Tibial nerve (tissue), 4 donors: Measurements from ENCODE around the gene TTBK2. TPM values are rescaled to one million over a fixed set of nuclear protein-coding genes. Genes with fewer than 3 reads are reported as not detected.

Source experiments
- DNase-seq, 2 donors: peaks; one replicate each; pipeline ENCODE4 v3.0.0-alpha.2; 2019; ENCODE audit warnings: low spot score in 2 of 2
- H3K27ac ChIP-seq, 4 donors: fragments of 200-600 bp; sonication (generic) in 3 of 4; one replicate each; pipeline ENCODE4 v1.5.1; 2017 to 2019; ENCODE audit warnings: mild to moderate bottlenecking in 1 of 4
- H3K27me3 ChIP-seq, 2 donors: fragments of 200-600 bp; sonication (generic) in 1 of 2; one replicate each; pipeline versions ENCODE4 v1.5.1 to v1.6.0; 2017 to 2019
- H3K36me3 ChIP-seq, 3 donors: fragments of 200-600 bp; sonication (generic); one replicate each; pipeline ENCODE4 v1.5.1; 2018 to 2019
- H3K4me1 ChIP-seq, 4 donors: fragments of 200-600 bp; sonication (generic) in 3 of 4; one replicate each; pipeline ENCODE4 v1.5.1; 2017 to 2019
- H3K4me3 ChIP-seq, 4 donors: fragments of 200-600 bp; sonication (generic) in 3 of 4; one replicate each; pipeline ENCODE4 v1.5.1; 2017 to 2019; ENCODE audit warnings: mild to moderate bottlenecking in 1 of 4, moderate library complexity in 1 of 4
- H3K9me3 ChIP-seq, 4 donors: fragments of 200-600 bp; sonication (generic) in 3 of 4; one replicate each; pipeline ENCODE4 v1.5.1; 2017 to 2019
- CTCF ChIP-seq, 5 experiments: fragments of 200-600 bp in 3 of 5; fragments of 450-650 bp in 2 of 5; sonication (generic) in 3 of 5; IDR thresholded peaks; one replicate each; pipeline ENCODE4 v1.5.1; 2016 to 2019; ENCODE audit warnings: antibody characterized with exemption in 5 of 5, mild to moderate bottlenecking in 3 of 5, moderate library complexity in 2 of 5
- EP300 ChIP-seq, 2 donors: sonication (generic); formaldehyde crosslinking; IDR thresholded peaks; one replicate each; pipeline ENCODE4 v1.6.1; 2017; ENCODE audit warnings: antibody characterized with exemption in 2 of 2, mild to moderate bottlenecking in 1 of 2
- POLR2A ChIP-seq, 2 donors: fragments of 450-650 bp; IDR thresholded peaks; one replicate each; pipeline ENCODE4 v1.6.1; 2017; ENCODE audit warnings: antibody characterized with exemption in 2 of 2, mild to moderate bottlenecking in 2 of 2, moderate library complexity in 2 of 2
- WGBS, 2 donors: methylation state at CpG; one replicate each; pipeline ENCODE4 v1.1.5; 2018; 5-methylcytosine and 5-hydroxymethylcytosine counted together
- total RNA-seq, 4 donors: library from RNA; depleted of rRNA; stranded (reverse); fragments of >200 nt; gene quantifications; one replicate each; pipeline ENCODE4 v1.1.0, GENCODE V29; 2016

The TTBK2 gene
- total RNA-seq, 4 donors from 2014 or later: 20.2 to 31.2 (median 23.4) TPM

GRCh38 chr15:42696626-42697025 is 224.0 kb downstream of the TTBK2 start:
- no peak for DNase-seq
- WGBS, 2 donors: 75 to 82% methylated on average over 5 of the region's 5 CpGs
- Histone ChIP-seq H3K4me3 (no peak overlapping the region), H3K27me3 (no peaks in the 10 kb centered on the region), H3K9me3 (peaks cover 0 to 8% (median 0%) of the 10 kb centered on the region in 4 donors), H3K36me3 (peaks cover 0 to 100% (median 0%) of the 10 kb centered on the region in 3 donors), H3K4me1 (no peaks in the 10 kb centered on the region), H3K27ac (no peak overlapping the region)
- TF ChIP-seq CTCF (IDR thresholded peaks at IDR 0.05): no peak
- TF ChIP-seq POLR2A (IDR thresholded peaks at IDR 0.05): no peak
- no peak for TF ChIP-seq EP300 (IDR thresholded peaks at IDR 0.05)

- no peak overlapping the region for H3K27ac ChIP-seq
- 72 to 83% methylated on average over 6 of the region's 6 CpGs for WGBS, 2 donors
- DNase-seq: no peak
Observed at GRCh38 chr15:42695527-42696071, 225.0 kb downstream of the TTBK2 start.

GRCh38 chr15:42694398-42694797 is 226.2 kb downstream of the TTBK2 start:
- Histone ChIP-seq H3K36me3 (peaks cover 0 to 100% (median 0%) of the 10 kb centered on the region in 3 donors), H3K4me3 (no peak overlapping the region), H3K27me3 (no peaks in the 10 kb centered on the region), H3K9me3 (no peaks in the 10 kb centered on the region), H3K4me1 (no peaks in the 10 kb centered on the region), H3K27ac (no peak overlapping the region)
- WGBS, 2 donors: 91 to 97% methylated on average over 10 of the region's 10 CpGs
- TF ChIP-seq CTCF (IDR thresholded peaks at IDR 0.05) (no peak), POLR2A (IDR thresholded peaks at IDR 0.05) (no peak), EP300 (IDR thresholded peaks at IDR 0.05) (no peak)
- no peak for DNase-seq

More at GRCh38 chr15:42695527-42696071, 225.0 kb downstream of the TTBK2 start:
- no peaks in the 10 kb centered on the region for H3K4me1 ChIP-seq
- H3K4me3 ChIP-seq: no peak overlapping the region
- peaks cover 0 to 100% (median 0%) of the 10 kb centered on the region in 3 donors for H3K36me3 ChIP-seq
- H3K27me3 ChIP-seq: no peaks in the 10 kb centered on the region
- TF ChIP-seq EP300 (IDR thresholded peaks at IDR 0.05): no peak
- TF ChIP-seq CTCF (IDR thresholded peaks at IDR 0.05): no peak
- no peak for TF ChIP-seq POLR2A (IDR thresholded peaks at IDR 0.05)
- peaks cover 0 to under 1% (median 0%) of the 10 kb centered on the region in 4 donors for H3K9me3 ChIP-seq

GRCh38 chr15:42693942-42694341 is 226.6 kb downstream of the TTBK2 start:
- Histone ChIP-seq H3K27ac (no peak overlapping the region), H3K36me3 (peaks cover 0 to 100% (median 0%) of the 10 kb centered on the region in 3 donors), H3K4me3 (no peak overlapping the region), H3K4me1 (no peaks in the 10 kb centered on the region), H3K27me3 (no peaks in the 10 kb centered on the region), H3K9me3 (no peaks in the 10 kb centered on the region)
- 90 to 93% methylated on average over 6 of the region's 6 CpGs for WGBS, 2 donors
- DNase-seq: no peak
- TF ChIP-seq POLR2A (IDR thresholded peaks at IDR 0.05) (no peak), EP300 (IDR thresholded peaks at IDR 0.05) (no peak), CTCF (IDR thresholded peaks at IDR 0.05) (no peak)

GRCh38 chr15:42693496-42693895 is 227.1 kb downstream of the TTBK2 start:
- H3K36me3 ChIP-seq: peaks cover 0 to 100% (median 0%) of the 10 kb centered on the region in 3 donors

More at GRCh38 chr15:42693496-42693895, 227.1 kb downstream of the TTBK2 start:
- Histone ChIP-seq H3K27ac (no peak overlapping the region), H3K27me3 (no peaks in the 10 kb centered on the region), H3K4me1 (no peaks in the 10 kb centered on the region), H3K4me3 (no peak overlapping the region), H3K9me3 (no peaks in the 10 kb centered on the region)
- DNase-seq: no peak
- WGBS, 2 donors: 97 to 100% methylated on average over 6 of the region's 6 CpGs
- no peak for TF ChIP-seq POLR2A (IDR thresholded peaks at IDR 0.05)
- no peak for TF ChIP-seq EP300 (IDR thresholded peaks at IDR 0.05)
- TF ChIP-seq CTCF (IDR thresholded peaks at IDR 0.05): no peak
